ENCODE data around the gene PZP. TPM values are rescaled to one million over a fixed set of nuclear protein-coding genes. Genes with fewer than 3 reads are reported as not detected.

PZP gene
- total RNA-seq, 1 donor from 2014 or later = 2.7 TPM

DNA sequence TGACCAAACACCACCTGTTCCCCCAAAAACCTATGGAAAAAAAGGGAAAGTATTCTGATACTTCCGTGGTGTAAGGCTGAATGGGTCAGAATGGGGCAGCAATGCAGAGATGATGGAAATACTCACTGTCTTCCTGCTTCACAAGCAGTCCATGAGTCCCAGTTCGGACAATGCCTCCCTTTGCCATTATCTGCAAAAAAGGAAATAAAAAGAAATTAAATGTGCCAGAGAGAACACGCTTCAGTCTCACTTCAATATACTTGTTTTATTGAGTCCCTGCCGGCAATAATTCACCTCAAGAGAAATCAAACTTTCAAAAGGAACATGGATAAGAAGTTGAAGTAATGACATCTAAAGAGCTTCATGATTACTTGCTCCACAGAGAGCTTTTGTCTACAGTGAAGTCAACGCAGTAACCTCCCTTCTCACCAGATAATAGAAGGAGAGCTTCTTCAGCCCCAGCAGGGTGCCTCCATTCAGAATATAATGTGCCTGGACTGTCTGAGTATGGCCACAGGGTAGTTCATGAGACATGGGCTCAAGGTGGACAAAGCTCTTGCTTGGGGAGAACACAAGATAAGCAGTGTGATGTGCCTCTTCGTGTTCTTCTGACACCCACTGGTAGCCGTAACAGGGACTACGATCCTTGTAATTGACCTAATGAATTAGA lies 107.0 kb downstream of the PZP start:
- H3K27ac ChIP-seq = no peak overlapping the region
- no peak for DNase-seq
- H3K27me3 ChIP-seq (ENCODE audit: low read depth) = no peaks in the 10 kb centered on the region
- peaks cover 98% of the 10 kb centered on the region for H3K36me3 ChIP-seq
- no peaks in the 10 kb centered on the region for H3K9me3 ChIP-seq
- intact Hi-C loops (cut with DNase I) = no loop called here
- no peak for TF ChIP-seq CTCF (IDR thresholded peaks at IDR 0.05)
- ATAC-seq = no peak
- H3K4me3 ChIP-seq = no peak overlapping the region
- no peaks in the 10 kb centered on the region for H3K4me1 ChIP-seq

- DNase-seq (no peak), ATAC-seq (no peak)
- no peak for TF ChIP-seq CTCF (IDR thresholded peaks at IDR 0.05)
- no peak overlapping the region for H3K27ac ChIP-seq
- no peaks in the 10 kb centered on the region for H3K9me3 ChIP-seq
- peaks cover 96% of the 10 kb centered on the region for H3K36me3 ChIP-seq
- no peaks in the 10 kb centered on the region for H3K4me1 ChIP-seq
- intact Hi-C loops (cut with DNase I) = no loop called here
- H3K4me3 ChIP-seq = no peak overlapping the region
- H3K27me3 ChIP-seq (ENCODE audit: low read depth) = no peaks in the 10 kb centered on the region
These were observed 108.5 kb downstream of the PZP start for GRCh38 chr12:9099552-9100190.

Small RNA genes within 50 kb of the gene (microRNA-seq; reads per million reads assigned to microRNA genes)
- gene MIR1244-3 (ENCODE audit: borderline number of aligned reads) = not detected

Other genes with a start within 250 kb of the PZP start
- gene KLRG1, start 218.8 kb downstream of the PZP start, total RNA-seq = 4.8 TPM
- 1,832 TPM for gene A2M, start 92.5 kb downstream of the PZP start, total RNA-seq